ENCODE results near the gene GSE1. TPM values are rescaled to one million over a fixed set of nuclear protein-coding genes. Genes with fewer than 3 reads are reported as not detected.

Gene GSE1
- total and polyA plus RNA-seq, 9 of the 15 experiments (the other 6 are each of a cell fraction or from before 2014, with no cell fraction given) = 12.2 to 244 (median 57.9) TPM

DNA sequence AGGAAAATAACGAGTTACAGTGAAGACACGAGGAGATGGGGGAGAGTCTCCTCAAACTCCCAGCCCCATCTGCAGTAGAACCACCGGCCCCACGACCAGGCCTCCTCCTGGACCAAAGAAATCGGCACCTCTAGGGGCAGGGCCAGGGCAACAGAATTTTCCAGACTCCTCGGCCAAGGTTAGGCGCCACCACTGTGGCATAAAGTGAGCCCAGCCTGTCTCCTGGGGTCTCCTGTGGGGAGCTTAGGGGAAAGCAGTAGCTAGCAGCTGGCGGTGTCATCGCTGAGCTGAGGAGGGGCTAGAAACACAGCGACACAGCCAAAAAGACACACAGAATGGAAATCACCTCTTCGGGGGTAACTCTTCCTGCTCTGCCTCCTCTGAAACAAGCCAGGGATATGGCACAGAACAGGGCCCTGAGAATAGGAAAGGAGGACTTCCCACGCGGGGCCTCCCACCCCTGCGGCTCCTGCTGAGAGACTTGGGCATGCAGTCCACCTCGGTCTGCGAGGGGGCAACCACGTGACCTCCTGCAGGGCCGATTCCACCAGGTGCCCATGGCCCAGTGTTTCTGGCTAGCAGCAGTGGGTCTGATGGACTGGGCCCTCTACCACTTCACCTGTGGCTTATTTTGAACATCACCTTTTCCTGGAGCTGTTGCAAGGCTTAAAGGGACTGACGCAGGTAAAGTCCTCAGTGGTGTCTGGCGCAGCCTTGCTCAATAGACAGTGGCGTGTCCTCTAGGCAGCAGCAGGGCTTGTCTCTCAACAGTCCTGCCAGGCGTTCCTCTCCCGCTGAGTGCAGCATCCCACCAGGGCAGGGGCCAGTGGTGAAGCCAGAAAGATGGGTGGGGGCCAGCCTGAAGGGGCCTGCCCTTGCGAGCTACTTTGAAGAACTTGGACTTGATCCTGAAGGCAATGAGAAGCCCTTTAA, 82.3 kb downstream of the GSE1 start:
- intact Hi-C loops (cut with micrococcal nuclease) (no loop called here), in situ Hi-C loops (cut with MboI) (no loop called here)
- FAIRE-seq (no peak), DNase-seq (ENCODE audit: extremely low read depth in 1 of 4, low spot score in 3 of 4) (no peak), ATAC-seq (no peak)
- Histone ChIP-seq H3K4me3 (no peak overlapping the region), H3K36me3 (ENCODE audit: control insufficient read depth, insufficient read depth, low read length) (no peaks in the 10 kb centered on the region), H3K79me2 (ENCODE audit: control insufficient read depth, insufficient read depth, low read length) (no peaks in the 10 kb centered on the region), H3K4me1 (replicated peaks in 1 of 2; ENCODE audit: control insufficient read depth in 2 of 2, insufficient read depth in 2 of 2, low read length in 2 of 2) (peaks cover 13 to 25% of the 10 kb centered on the region in 2 experiments), H3K27ac (ENCODE audit: extremely low read depth, low read depth, low read length) (no peak overlapping the region), H3K27me3 (ENCODE audit: control insufficient read depth in 2 of 2, insufficient read depth in 2 of 2, low read length in 2 of 2) (peaks cover 12 to 36% of the 10 kb centered on the region in 2 experiments; a peak in 4 of 5 replicates), H3K9me3 (replicated peaks; ENCODE audit: control insufficient read depth, insufficient read depth, low read depth, low read length) (no peaks in the 10 kb centered on the region), H3K9ac (ENCODE audit: insufficient read depth in 1 of 2, low read depth in 2 of 2, low read length in 2 of 2) (peak overlapping the region in 1 of 2 experiments; percentile 73; a peak in 2 of 4 replicates), H4K20me1 (replicated peaks; ENCODE audit: control insufficient read depth, insufficient read depth, low read length) (0 out of 2 replicates have a peak, but pooled peaks cover 2% of the 10 kb centered on the region), H3K4me2 (ENCODE audit: insufficient read depth, low read length) (no peak overlapping the region), H3K9me1 (ENCODE audit: control insufficient read depth, insufficient read depth, low read length) (peaks cover 3% of the 10 kb centered on the region), H2AFZ (ENCODE audit: low read depth, low read length) (no peak overlapping the region)
- no TSS peak for BruUV-seq (replicated peaks)
- ChIA-PET POLR2A (interaction anchor here (0.7 to 1.2 kb wide), 3 partner anchors 14 to 34 kb away, joined by 3 to 4 read pairs (median 3); no protein-coding TSS in a partner anchor), CTCF (ENCODE audit: low intra/inter-chr PET ratio) (no interaction called here)
- peak; percentile 61; the same call in 1 of the 2 replicates for TF ChIP-seq RAD51 (IDR thresholded peaks at IDR 0.05; ENCODE audit: borderline replicate concordance, low read depth)
- TF ChIP-seq HDAC6 (IDR thresholded peaks at IDR 0.05; ENCODE audit: low read depth, low read length) = no peak
- TF ChIP-seq, protein P1, sequence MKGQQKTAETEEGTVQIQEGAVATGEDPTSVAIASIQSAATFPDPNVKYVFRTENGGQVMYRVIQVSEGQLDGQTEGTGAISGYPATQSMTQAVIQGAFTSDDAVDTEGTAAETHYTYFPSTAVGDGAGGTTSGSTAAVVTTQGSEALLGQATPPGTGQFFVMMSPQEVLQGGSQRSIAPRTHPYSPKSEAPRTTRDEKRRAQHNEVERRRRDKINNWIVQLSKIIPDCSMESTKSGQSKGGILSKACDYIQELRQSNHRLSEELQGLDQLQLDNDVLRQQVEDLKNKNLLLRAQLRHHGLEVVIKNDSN (CRISPR knock-in tag; IDR thresholded peaks at IDR 0.05) = peak; percentile 49
- TF ChIP-seq, protein P2, sequence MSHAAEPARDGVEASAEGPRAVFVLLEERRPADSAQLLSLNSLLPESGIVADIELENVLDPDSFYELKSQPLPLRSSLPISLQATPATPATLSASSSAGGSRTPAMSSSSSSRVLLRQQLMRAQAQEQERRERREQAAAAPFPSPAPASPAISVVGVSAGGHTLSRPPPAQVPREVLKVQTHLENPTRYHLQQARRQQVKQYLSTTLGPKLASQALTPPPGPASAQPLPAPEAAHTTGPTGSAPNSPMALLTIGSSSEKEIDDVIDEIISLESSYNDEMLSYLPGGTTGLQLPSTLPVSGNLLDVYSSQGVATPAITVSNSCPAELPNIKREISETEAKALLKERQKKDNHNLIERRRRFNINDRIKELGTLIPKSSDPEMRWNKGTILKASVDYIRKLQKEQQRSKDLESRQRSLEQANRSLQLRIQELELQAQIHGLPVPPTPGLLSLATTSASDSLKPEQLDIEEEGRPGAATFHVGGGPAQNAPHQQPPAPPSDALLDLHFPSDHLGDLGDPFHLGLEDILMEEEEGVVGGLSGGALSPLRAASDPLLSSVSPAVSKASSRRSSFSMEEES (CRISPR knock-in tag; IDR thresholded peaks at IDR 0.05) = 0 out of 2 replicates have a peak, but pooled peaks have one; percentile 2
- 28% methylated on average over 24 of the region's 24 CpGs for WGBS (ENCODE audit: insufficient coverage, low coverage, missing lambda C conversion rate)
